PC-9 (cell line): ENCODE data around the gene PHF20. TPM values are rescaled to one million over a fixed set of nuclear protein-coding genes. Genes with fewer than 3 reads are reported as not detected.
"Not testable (repeated sequence)": the region's sequence is repeated elsewhere in the genome, so short reads cannot be mapped to it uniquely, and the experiment has no call there.

Experiments used
- Bru-seq: library from RNA; stranded (reverse); fragments of 400-500 nt; gene quantifications from one replicate; lab custom pipeline; 2021; lab: Mats Ljungman, UMichigan
- BruChase-seq, 2 experiments: library from RNA; stranded (reverse); fragments of 400-500 nt; gene quantifications; one replicate each; lab custom pipeline; 2021; lab: Mats Ljungman, UMichigan
- BruUV-seq: library from RNA; stranded (reverse); fragments of 400-500 nt; replicated peaks from 2 replicates; lab custom pipeline; 2021; lab: Mats Ljungman, UMichigan
- CTCF ChIA-PET: fragments of 300-600 bp; sonication (Branson Sonifier 250); formaldehyde crosslinking; loops from one replicate; lab custom pipeline; 2022; ENCODE audit warnings: antibody characterized with exemption; lab: Charles Lee
- POLR2A ChIA-PET: fragments of 300-600 bp; sonication (Branson Sonifier 250); formaldehyde crosslinking; loops from one replicate; lab custom pipeline; 2022; ENCODE audit warnings: antibody characterized with exemption; ENCODE audit not compliant: unreplicated experiment; lab: Charles Lee
- DNase-seq, 2 experiments: peaks; one replicate each; pipeline versions ENCODE4 v3.0.0 to v3.0.0-alpha.2; 2015 to 2022; ENCODE audit warnings: mixed read lengths in 1 of 2
- H2AFZ ChIP-seq: fragments of 200-600 bp; sonication (generic); 2 replicates; pipeline ENCODE4 v1.8.1; 2017; ENCODE audit warnings: antibody characterized with exemption
- H3F3A ChIP-seq: fragments of 200-600 bp; sonication (generic); 2 replicates; pipeline ENCODE4 v1.8.1; 2017; ENCODE audit warnings: antibody characterized with exemption, mild to moderate bottlenecking, low read depth; ENCODE audit not compliant: insufficient read depth
- H3K27ac ChIP-seq: fragments of 200-600 bp; sonication (generic); 2 replicates; pipeline ENCODE4 v1.6.1; 2016; ENCODE audit warnings: mixed run types
- H3K27me3 ChIP-seq: fragments of 200-600 bp; sonication (generic); 2 replicates; pipeline ENCODE4 v1.6.1; 2016; ENCODE audit warnings: low read depth, mixed run types; ENCODE audit not compliant: insufficient read depth
- H3K36me3 ChIP-seq: fragments of 200-600 bp; sonication (generic); 2 replicates; pipeline ENCODE4 v1.6.1; 2016; ENCODE audit warnings: low read depth, mixed run types
- H3K4me1 ChIP-seq: fragments of 200-600 bp; sonication (generic); replicated peaks from 2 replicates; pipeline ENCODE4 v1.6.1; 2016; ENCODE audit warnings: mixed run types; ENCODE audit not compliant: insufficient read depth
- H3K4me2 ChIP-seq: fragments of 200-600 bp; sonication (generic); 2 replicates; pipeline ENCODE4 v1.6.1; 2017; ENCODE audit warnings: mixed run types
- H3K4me3 ChIP-seq: fragments of 200-600 bp; sonication (generic); 2 replicates; pipeline ENCODE4 v1.6.1; 2016; ENCODE audit warnings: mixed run types
- H3K79me2 ChIP-seq: fragments of 200-600 bp; sonication (generic); 2 replicates; pipeline ENCODE4 v1.6.1; 2017; ENCODE audit warnings: low read depth, mixed run types
- H3K9me2 ChIP-seq: fragments of 200-600 bp; sonication (generic); 2 replicates; pipeline ENCODE4 v1.8.1; 2017; ENCODE audit warnings: mild to moderate bottlenecking; ENCODE audit not compliant: insufficient read depth
- H3K9me3 ChIP-seq: fragments of 200-600 bp; sonication (generic); 2 replicates; pipeline ENCODE4 v1.8.1; 2016; ENCODE audit warnings: low read depth; ENCODE audit not compliant: insufficient read depth
- H4K20me1 ChIP-seq: fragments of 200-600 bp; sonication (generic); 2 replicates; pipeline ENCODE4 v1.8.1; 2017; ENCODE audit not compliant: insufficient read depth
- CTCF ChIP-seq: fragments of 200-600 bp; sonication (generic); conservative IDR thresholded peaks from 2 replicates; pipeline ENCODE4 v1.6.1; 2017; ENCODE audit warnings: mixed run types, antibody characterized with exemption, mild to moderate bottlenecking, moderate library complexity
- EZH2 ChIP-seq: fragments of 200-600 bp; sonication (generic); IDR thresholded peaks from 2 replicates; pipeline ENCODE4 v1.8.0; 2017; ENCODE audit warnings: antibody characterized with exemption, low read depth
- intact Hi-C: fragments of 100-400 bp; cut with micrococcal nuclease; formaldehyde crosslinking; loops from one replicate; pipeline ENCODE4 v1.10.0; 2022; ENCODE audit not compliant: unreplicated experiment
- long read RNA-seq: library from polyadenylated mRNA; stranded (forward); transcript quantifications from one replicate; pipeline ENCODE4 v2.0.0, GENCODE V29; 2022
- total RNA-seq: library from RNA; stranded (reverse); gene quantifications from 2 replicates; pipeline ENCODE4 v1.2.3, GENCODE V29; 2021

Gene PHF20
- 59.8 and 60.2 TPM in 2 replicates for total RNA-seq
- Bru-seq, nascent RNA = percentile 85 among the genes with signal in this experiment
- percentile 76 among the genes with signal in this experiment for BruChase-seq, experiment 1, labeled RNA remaining after a 2-hour chase
- percentile 80 among the genes with signal in this experiment for BruChase-seq, experiment 2, labeled RNA remaining after a 6-hour chase
- long read RNA-seq, full-length matches to known transcripts = 19 of 54 reads
- long read RNA-seq, partial matches to known transcripts = 19 of 54 reads
- long read RNA-seq, other reads (novel, unspliced or antisense) = 16 of 54 reads

DNA sequence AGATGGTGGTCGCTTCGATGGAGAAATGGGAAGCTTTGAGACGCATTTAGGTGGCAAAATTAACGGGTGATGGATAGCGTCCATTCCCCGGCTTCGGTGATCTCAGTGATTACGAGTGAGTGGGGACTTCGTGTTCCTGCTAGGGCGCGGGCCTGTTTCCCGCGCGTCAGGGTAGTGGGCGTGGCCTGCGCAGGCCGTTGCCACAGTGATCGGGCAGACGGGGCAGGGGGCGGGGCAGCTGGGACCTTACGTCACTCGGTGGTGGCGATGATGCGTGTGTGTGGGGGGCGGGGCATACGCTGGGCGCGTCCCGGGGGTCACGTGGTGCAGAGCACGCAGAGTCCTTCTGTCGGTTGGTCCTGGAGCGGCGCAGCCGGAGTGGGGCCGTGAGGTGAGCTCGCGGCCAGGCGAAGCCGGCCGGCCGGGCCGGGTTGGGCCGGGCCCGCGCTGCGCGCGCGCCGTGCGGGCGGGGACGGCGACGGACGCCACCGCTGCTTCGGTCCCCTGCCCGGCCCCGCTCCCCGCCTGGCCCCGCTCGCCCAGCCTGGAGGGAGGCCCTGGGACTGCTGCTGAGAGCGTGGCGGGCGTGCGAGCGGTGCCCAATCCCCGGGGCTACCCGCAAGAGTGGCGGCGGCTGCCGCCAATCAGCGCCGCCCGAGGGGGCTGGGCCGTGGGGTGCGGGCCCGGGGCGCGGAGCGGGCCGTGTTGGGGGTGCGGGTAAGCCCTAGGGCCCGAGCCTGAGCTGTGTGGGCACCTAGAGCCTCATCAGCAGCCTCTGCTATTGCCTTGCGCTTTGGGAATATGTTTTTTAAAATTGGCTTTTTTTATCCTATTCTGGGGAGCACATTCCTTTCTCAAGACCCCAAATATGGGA lies at the start of gene PHF20:
Gene PHF20 (plus strand): TSS at position 327 of the 874 bp plus-strand sequence. CDS start 29,508 bp downstream, outside the sequence.
- BruUV-seq = no TSS peak
- Histone ChIP-seq H3K9me2 (no peaks in the 10 kb centered on the region), H3K4me1 (peaks cover 24% of the 10 kb centered on the region), H3K27ac (no peak within 1 kb of the TSS), H3F3A (peaks cover 25% of the 10 kb centered on the region), H3K4me2 (peak within 1 kb of the TSS; percentile 100), H3K36me3 (peaks cover 10% of the 10 kb centered on the region; the same call in 1 of the 2 replicates), H3K4me3 (peak within 1 kb of the TSS; percentile 87), H3K79me2 (peaks cover 43% of the 10 kb centered on the region), H3K9me3 (no peaks in the 10 kb centered on the region), H2AFZ (peak within 1 kb of the TSS; percentile 85), H4K20me1 (no peaks in the 10 kb centered on the region), H3K27me3 (no peaks in the 10 kb centered on the region)
- ChIA-PET CTCF (interaction anchor here (0.7 to 1.8 kb wide), 2 partner anchors 29 to 183 kb away, joined by 3 to 9 read pairs; partner anchors contain the start of gene RBM39), POLR2A (interaction anchor here (0.5 to 1.9 kb wide), 8 partner anchors 30 to 1387 kb away, joined by 4 to 65 read pairs (median 5); partner anchors contain the start of gene RBM39)
- intact Hi-C loops = loop anchor here (1.0 to 10.0 kb wide), 2 partner anchors 30 to 113 kb away; partner anchors contain the start of gene RBM39
- no peak for TF ChIP-seq CTCF
- TF ChIP-seq EZH2 = no peak
- peak; percentile 77 to 98 for DNase-seq

- H3K9me2 ChIP-seq, DNase-seq, H3K4me3 ChIP-seq, H3K27me3 ChIP-seq, intact Hi-C loops, POLR2A ChIA-PET, CTCF ChIA-PET, H3K9me3 ChIP-seq, H2AFZ ChIP-seq, H3K4me2 ChIP-seq, H3K4me1 ChIP-seq, H3K27ac ChIP-seq, BruUV-seq: not testable (repeated sequence)
- peaks cover 98% of the 10 kb centered on the region for H4K20me1 ChIP-seq
- peaks cover 94% of the 10 kb centered on the region for H3F3A ChIP-seq
- peaks cover 80% of the 10 kb centered on the region for H3K36me3 ChIP-seq
- peaks cover 94% of the 10 kb centered on the region for H3K79me2 ChIP-seq
These were observed 48.6 kb upstream of the PHF20 start for GRCh38 chr20:35723275-35723639.

GRCh38 chr20:35723652-35724320 lies 48.0 kb upstream of the PHF20 start:
- POLR2A ChIA-PET, DNase-seq, H3K9me2 ChIP-seq, H3K4me2 ChIP-seq, H3K27me3 ChIP-seq, CTCF ChIA-PET, H3K4me1 ChIP-seq, H2AFZ ChIP-seq, BruUV-seq, H3K9me3 ChIP-seq, intact Hi-C loops, H3K4me3 ChIP-seq, H3K27ac ChIP-seq: not testable (repeated sequence)
- Histone ChIP-seq H3K79me2 (peaks cover 96% of the 10 kb centered on the region), H3K36me3 (peaks cover 78% of the 10 kb centered on the region), H3F3A (peaks cover 88% of the 10 kb centered on the region), H4K20me1 (peaks cover 98% of the 10 kb centered on the region)
